K562 (cell line): Measurements from ENCODE around the gene BCAR1.

Experiments
- DACH1 ChIP-seq: fragments of 450-650 bp; IDR thresholded peaks from 2 replicates; pipeline ENCODE4 v1.6.1; 2018; ENCODE audit not compliant: partially characterized antibody
- ELF2 ChIP-seq: fragments of 250-450 bp; sonication (Bioruptor Pico); IDR thresholded peaks from 2 replicates; pipeline ENCODE4 v1.5.0; 2021; ENCODE audit warnings: mild to moderate bottlenecking
- GATAD2B ChIP-seq: fragments of 450-650 bp; IDR thresholded peaks from 2 replicates; pipeline ENCODE4 v1.6.1; 2017; ENCODE audit warnings: mild to moderate bottlenecking, borderline replicate concordance
- HIVEP1 ChIP-seq: fragments of 250-450 bp; sonication (Bioruptor Pico); IDR thresholded peaks from 2 replicates; pipeline ENCODE4 v1.4.0; 2020; ENCODE audit warnings: mild to moderate bottlenecking
- ILK ChIP-seq: fragments of 450-650 bp; IDR thresholded peaks from 2 replicates; pipeline ENCODE4 v1.6.1; 2016; ENCODE audit warnings: missing genetic modification characterization, low read depth, mild to moderate bottlenecking, missing compliant biosample characterization, moderate library complexity, borderline replicate concordance
- PHF8 ChIP-seq: fragments of 200-600 bp; sonication (generic); IDR thresholded peaks from 2 replicates; pipeline ENCODE4 v1.6.1; 2012; ENCODE audit warnings: mixed run types, mild to moderate bottlenecking, inconsistent platforms, low read length, moderate library complexity, borderline replicate concordance
- POLR2AphosphoS5 ChIP-seq: IDR thresholded peaks from 2 replicates; pipeline ENCODE4 v1.6.1; 2011; ENCODE audit warnings: mild to moderate bottlenecking, low read depth, low read length, moderate library complexity; ENCODE audit not compliant: control insufficient read depth, insufficient read depth
- RAD51 ChIP-seq: fragments of 450-650 bp; IDR thresholded peaks from 2 replicates; pipeline ENCODE4 v1.7.1; 2016; ENCODE audit warnings: low read depth, mild to moderate bottlenecking, borderline replicate concordance
- SNIP1 ChIP-seq: fragments of 450-650 bp; IDR thresholded peaks from 2 replicates; pipeline ENCODE4 v1.7.1; 2017; ENCODE audit warnings: low read depth, mild to moderate bottlenecking
- ZNF23 ChIP-seq: fragments of 250-450 bp; sonication (Bioruptor Pico); IDR thresholded peaks from 2 replicates; pipeline ENCODE4 v1.4.0; 2020; ENCODE audit warnings: mild to moderate bottlenecking
- ZNF354B ChIP-seq: fragments of 250-450 bp; sonication (Bioruptor Pico); IDR thresholded peaks from 2 replicates; pipeline ENCODE4 v1.4.0; 2020
- TF ChIP-seq, protein P1 (sequence below), 3 experiments: IDR thresholded peaks in 2 of 3; conservative IDR thresholded peaks in 1 of 3; 2 replicates each; pipeline ENCODE4 v1.5.1; 2011 to 2012; ENCODE audit warnings: low read length in 3 of 3, mild to moderate bottlenecking in 3 of 3, control low read depth in 2 of 3, improper control_type of control experiment in 1 of 3, inconsistent platforms in 1 of 3, low read depth in 1 of 3, mixed read lengths in 1 of 3, moderate library complexity in 1 of 3; ENCODE audit not compliant: insufficient read depth in 2 of 3
- TF ChIP-seq, protein P2 (sequence below): fragments of 450-650 bp; IDR thresholded peaks from 2 replicates; pipeline ENCODE4 v1.7.1; 2018; ENCODE audit warnings: mild to moderate bottlenecking, low read depth; ENCODE audit not compliant: partially characterized antibody

DNA sequence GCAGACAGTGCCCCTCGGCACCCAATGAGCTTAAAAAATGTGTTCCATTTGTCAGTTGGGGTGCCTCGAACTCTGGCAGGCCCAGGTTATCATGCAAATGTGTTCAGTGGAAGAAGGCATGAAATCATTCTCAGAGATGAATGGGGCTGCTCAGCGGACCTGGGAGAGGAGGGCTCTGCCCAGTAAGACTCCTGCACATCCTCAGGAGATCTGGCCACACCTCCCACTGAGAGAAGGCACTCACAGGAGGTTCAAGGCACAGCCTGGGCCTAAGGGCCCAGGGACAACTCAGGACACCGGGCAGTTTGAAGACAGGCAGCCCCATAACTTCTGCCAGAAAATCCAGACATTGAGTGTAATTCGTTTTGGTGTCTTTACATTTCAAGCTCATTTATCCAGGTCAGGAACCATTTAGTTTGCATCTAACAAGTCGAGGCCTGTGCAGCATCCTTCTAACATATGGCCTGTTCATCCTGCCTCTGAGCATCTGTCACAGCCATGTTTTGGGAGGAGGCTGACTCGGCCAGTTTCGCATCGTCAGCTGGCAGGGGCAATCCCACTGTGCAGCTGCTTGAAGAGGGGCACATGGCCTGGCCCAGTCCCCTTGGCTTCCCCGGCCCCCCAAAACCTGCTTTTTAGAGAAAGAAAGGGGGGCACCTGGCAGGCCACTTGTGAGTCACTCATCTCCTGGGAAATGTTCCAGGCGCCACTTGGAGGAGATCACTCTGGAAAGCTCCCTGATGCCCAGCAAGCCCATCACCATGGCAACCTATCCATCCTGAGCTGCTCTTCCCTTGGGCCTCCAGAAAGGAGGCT lies 31.2 kb upstream of the BCAR1 start:
- TF ChIP-seq ZNF354B (CRISPR knock-in tag) = no peak
- no peak for TF ChIP-seq ILK (tag)
- TF ChIP-seq POLR2AphosphoS5 = no peak
- TF ChIP-seq HIVEP1 (CRISPR knock-in tag) = no peak
- no peak for TF ChIP-seq PHF8
- no peak for TF ChIP-seq DACH1
- no peak for TF ChIP-seq ZNF23 (CRISPR knock-in tag)
- TF ChIP-seq SNIP1 = no peak
- TF ChIP-seq GATAD2B = no peak
- no peak for TF ChIP-seq ELF2 (CRISPR knock-in tag)
- no peak for TF ChIP-seq RAD51
- TF ChIP-seq, protein P1, sequence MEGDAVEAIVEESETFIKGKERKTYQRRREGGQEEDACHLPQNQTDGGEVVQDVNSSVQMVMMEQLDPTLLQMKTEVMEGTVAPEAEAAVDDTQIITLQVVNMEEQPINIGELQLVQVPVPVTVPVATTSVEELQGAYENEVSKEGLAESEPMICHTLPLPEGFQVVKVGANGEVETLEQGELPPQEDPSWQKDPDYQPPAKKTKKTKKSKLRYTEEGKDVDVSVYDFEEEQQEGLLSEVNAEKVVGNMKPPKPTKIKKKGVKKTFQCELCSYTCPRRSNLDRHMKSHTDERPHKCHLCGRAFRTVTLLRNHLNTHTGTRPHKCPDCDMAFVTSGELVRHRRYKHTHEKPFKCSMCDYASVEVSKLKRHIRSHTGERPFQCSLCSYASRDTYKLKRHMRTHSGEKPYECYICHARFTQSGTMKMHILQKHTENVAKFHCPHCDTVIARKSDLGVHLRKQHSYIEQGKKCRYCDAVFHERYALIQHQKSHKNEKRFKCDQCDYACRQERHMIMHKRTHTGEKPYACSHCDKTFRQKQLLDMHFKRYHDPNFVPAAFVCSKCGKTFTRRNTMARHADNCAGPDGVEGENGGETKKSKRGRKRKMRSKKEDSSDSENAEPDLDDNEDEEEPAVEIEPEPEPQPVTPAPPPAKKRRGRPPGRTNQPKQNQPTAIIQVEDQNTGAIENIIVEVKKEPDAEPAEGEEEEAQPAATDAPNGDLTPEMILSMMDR (IDR thresholded peaks at IDR 0.05 in 2 of 3, conservative IDR thresholded peaks at IDR 0.05 in 1 of 3; ENCODE audit: insufficient read depth in 2 of 3, low read depth in 1 of 3, low read length in 3 of 3) = no peak
- TF ChIP-seq, protein P2, sequence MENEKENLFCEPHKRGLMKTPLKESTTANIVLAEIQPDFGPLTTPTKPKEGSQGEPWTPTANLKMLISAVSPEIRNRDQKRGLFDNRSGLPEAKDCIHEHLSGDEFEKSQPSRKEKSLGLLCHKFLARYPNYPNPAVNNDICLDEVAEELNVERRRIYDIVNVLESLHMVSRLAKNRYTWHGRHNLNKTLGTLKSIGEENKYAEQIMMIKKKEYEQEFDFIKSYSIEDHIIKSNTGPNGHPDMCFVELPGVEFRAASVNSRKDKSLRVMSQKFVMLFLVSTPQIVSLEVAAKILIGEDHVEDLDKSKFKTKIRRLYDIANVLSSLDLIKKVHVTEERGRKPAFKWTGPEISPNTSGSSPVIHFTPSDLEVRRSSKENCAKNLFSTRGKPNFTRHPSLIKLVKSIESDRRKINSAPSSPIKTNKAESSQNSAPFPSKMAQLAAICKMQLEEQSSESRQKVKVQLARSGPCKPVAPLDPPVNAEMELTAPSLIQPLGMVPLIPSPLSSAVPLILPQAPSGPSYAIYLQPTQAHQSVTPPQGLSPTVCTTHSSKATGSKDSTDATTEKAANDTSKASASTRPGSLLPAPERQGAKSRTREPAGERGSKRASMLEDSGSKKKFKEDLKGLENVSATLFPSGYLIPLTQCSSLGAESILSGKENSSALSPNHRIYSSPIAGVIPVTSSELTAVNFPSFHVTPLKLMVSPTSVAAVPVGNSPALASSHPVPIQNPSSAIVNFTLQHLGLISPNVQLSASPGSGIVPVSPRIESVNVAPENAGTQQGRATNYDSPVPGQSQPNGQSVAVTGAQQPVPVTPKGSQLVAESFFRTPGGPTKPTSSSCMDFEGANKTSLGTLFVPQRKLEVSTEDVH = no peak
